ENCODE measurements around the gene SLK.

The SLK gene

DNA sequence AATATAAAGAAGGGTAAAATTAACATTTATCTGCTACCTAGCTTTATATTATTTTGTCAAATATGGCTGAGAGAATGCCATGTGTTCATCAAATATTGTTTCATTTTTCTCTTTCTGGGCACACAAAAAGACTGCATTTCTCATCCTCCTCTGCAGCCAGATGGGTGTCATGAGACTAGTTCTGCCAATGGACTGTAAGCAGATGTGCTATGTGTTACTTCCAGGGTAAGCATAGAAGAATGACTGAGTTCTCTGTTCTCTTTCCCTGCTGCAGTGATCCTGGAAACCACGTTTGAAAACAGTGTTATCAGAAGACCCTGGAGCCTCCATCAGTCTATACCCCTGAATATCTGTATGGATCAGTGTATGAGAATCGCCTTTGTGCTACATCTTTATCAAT is 24.1 kb upstream of the SLK start:
- DNase-seq (ENCODE audit: low read depth) = no peak

- DNase-seq (ENCODE audit: low read depth) = no peak
Measured at GRCh38 chr10:103947799-103948516, 19.0 kb upstream of the SLK start.

DNA sequence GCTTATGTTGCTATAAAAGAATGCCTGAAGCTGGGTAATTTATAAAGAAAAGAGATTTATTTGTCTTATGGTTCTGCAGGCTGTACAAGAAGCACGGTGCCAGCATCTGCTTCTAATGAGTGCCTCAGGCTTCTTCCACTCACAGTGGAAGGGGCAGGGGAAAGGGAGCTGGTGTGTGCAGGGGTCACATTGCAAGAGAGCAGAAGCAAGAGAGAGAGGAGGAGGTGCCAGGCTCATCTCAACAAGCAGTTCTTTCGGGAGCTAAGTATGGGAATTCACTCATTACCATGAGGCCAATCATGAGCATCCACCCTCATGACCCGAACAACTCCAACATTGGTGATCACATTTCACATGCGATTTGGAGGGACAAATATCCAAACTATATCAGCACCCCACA is 17.2 kb upstream of the SLK start:
- DNase-seq (ENCODE audit: low read depth) = no peak

DNA sequence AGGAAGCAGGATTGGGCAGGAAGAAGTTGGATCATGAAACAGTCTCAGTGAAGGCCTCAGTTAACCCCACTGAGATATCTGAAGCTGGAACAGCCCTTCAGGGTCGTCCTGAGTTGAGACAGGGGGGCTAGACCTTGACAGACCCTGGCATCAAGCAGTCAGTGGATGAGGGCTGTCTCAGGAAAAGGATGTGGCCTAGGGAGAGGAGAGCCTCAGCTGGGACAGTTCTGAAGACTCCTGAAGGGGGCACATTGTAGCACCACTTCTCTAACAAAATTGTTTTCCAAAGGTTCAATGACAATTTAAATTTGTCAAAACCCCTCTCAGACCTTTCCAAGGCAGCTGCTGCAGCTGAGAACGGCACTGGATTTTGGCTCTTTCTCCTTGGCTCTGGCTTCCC is 15.8 kb upstream of the SLK start:
- DNase-seq (ENCODE audit: low read depth) = no peak

- DNase-seq (ENCODE audit: low read depth) = no peak
Measured at GRCh38 chr10:103951942-103952341, 15.0 kb upstream of the SLK start.

DNA sequence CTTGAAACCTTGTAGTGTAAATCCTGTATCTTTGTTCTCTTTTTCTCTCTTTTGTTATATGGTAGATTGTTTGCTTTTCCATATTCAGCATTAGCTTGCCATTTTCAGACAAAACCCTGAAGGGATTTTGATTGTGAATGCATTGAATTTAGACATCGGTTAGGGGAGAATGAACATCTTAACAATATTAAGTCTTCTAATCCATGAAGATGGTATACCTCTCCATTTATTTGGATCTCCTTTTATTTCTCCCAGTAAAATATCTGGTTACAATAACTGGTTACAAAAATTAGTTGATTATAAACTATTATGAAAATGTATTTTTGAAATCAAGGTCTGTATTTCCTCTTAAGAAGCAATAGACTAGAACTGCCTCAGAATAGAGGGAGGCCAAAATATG is 12.4 kb upstream of the SLK start:
- no peak for DNase-seq (ENCODE audit: low read depth)

- DNase-seq (ENCODE audit: low read depth) = no peak
Measured at GRCh38 chr10:103958996-103959395, 7.9 kb upstream of the SLK start.

DNA sequence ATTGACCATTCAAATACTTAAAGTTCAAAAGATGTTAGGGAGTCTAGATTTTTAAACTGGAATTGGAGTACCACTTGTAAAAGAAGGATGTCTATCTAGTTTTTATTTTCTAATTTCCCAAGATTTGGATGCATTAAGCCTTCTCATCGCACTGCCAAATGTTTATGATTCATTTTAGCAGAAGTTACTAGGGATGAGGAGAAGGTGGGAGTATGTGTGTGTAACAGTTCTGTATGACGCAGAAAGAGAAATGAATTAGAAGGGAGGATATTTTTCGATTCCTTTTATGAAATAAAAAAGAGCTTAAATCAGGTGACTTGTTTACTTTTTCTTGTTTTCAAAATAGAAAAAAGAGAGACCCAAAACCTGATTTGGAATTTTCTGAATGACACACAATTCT is 6.8 kb upstream of the SLK start:
- DNase-seq (ENCODE audit: low read depth) = no peak

DNA sequence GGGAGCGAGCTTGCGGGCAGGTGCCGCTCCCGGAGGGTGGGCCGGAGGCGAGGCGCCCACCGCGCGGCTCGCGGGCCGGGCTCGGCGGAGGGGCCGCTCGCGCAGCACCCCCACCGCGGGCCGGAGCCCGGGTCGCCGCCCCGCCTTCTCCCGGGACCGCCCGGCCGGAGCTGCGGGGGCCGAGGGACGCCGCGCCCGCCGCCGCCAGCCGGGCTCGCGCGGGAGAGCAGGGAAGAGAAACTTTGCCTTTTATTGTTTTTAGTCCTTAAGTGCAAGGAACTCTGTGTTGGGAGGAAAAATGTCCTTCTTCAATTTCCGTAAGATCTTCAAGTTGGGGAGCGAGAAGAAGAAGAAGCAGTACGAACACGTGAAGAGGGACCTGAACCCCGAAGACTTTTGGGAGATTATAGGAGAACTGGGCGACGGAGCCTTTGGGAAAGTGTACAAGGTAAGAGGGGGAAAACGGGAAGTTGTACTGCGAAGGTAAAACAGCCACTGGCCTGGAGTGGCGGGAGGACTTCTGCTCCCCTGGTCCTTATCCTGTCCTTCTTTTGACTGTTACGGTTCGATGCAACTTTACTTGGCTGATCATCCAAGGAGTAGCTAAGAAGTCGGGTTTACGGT is 620 bp downstream of the SLK start:
- no peak for DNase-seq (ENCODE audit: low read depth)

DNA sequence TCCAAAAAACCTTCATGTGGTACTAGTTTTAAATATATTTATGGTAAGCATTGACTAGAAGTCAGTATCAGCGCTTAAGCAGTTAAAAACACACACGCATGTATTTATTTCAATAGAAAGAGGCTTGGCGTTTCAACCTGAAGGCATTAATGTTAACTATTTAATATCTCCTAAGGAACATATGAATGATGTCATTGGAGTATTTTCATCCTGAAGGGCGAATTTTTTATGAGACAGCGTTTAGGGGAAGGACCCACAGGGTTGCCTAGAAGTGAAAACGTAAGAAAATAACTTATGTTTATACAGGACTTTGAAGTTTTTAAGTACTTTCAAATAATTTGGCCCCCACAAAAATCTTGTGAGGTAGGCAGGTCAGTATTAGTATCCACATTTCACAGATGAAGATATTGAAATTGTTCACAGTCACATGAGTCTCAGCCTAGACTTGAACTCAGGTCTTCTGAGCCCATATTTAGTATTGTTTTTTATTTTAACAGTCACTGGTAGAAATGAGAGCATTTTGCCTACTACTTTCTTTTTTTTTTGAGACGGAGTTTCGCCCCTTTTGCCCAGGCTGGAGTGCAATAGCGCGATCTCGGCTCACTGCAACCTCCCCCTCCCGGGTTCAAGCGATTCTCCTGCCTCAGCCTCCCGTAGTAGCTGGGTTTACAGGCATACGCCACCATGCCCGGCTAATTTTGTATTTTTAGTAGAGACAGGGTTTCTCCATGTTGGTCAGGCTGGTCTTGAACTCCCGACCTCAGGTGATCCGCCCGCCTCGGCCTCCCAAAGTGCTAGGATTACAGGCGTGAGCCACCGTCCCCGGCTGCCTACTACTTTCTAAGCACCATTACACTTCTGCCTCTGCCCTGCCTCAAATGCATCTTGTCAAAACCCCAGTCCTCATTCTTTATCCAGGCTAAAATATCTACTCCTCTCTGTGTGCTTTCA is 1.8 kb downstream of the SLK start:
- DNase-seq (ENCODE audit: low read depth) = no peak

- no peak for DNase-seq (ENCODE audit: low read depth)
Measured at GRCh38 chr10:103969436-103969835, 2.5 kb downstream of the SLK start.

DNA sequence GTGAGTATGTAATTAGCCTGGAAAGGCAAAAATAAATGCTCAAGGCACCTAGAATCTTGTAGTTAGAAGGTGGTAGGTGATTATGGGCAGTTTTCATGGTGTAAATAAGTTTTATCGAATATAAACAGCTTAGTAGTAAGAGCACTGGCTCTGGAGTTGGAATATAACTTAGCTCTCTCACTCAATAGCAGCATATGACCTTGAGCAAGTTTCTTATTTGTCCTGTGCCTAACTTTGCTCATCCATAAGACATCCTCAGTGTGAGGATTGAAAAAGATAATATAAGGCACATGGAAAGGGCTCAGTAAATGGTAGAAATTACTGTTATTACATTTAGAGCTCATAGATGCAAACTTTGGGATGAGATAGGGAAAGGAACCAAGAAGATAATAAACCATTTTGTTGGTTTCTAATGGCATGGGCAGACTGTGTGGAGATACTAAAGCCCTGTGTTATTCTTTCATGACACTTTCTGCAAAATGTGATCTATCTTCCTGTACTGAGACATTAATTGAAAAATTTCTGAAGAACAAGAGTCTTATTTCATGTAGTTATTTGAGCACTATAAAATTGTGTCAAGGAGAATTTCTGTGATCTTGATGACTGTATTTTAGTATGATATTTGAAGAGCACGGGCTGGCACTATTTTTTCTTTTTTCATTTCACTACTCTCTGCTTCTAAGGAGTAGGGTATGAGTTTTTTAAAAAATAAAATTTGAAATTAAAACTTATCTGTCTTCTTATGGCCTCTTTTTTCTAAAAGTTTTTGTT is 3.1 kb downstream of the SLK start:
- no peak for DNase-seq (ENCODE audit: low read depth)

DNA sequence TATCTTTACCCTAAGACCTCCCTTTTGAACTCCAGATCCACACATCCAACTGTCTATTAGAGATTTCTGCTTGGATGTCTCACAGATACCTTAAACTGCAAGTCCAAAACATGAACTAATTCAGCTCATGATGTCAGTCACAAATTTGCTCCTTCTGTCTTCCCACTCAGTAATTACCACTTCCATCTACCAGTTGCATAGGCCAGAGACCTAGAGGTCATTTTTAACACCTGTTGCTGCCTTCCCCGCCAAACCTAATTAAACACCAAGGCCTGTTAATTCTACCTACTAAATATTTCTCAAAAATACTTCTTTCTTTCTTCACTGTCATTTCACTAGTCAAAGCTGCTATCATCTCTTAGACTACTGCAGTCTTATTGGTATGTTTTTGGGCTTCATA is 8.2 kb downstream of the SLK start:
- DNase-seq (ENCODE audit: low read depth) = no peak

GRCh38 chr10:103977204-103977603 is 10.3 kb downstream of the SLK start:
- no peak for DNase-seq (ENCODE audit: low read depth)

DNA sequence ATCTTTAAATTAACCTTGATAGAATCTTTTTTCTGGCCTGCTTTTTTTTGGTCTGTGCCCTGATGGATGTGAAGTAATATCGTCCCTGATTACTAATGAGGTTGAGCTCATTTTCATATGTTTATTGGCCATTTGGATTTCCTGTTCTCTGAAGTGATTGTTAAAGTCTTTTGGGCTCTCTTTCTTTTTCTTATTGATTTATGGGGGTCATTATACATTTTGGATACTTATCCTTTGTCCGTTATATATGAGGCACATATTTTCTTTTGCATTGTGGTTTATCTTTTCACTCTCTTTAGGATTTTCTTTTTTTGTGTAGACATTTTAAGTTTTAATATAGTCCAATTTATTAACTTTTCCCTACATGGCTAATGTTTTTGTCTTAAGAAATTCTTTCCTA is 12.6 kb downstream of the SLK start:
- no peak for DNase-seq (ENCODE audit: low read depth)

GRCh38 chr10:103980288-103980906 is 13.5 kb downstream of the SLK start:
- no peak for DNase-seq (ENCODE audit: low read depth)

DNA sequence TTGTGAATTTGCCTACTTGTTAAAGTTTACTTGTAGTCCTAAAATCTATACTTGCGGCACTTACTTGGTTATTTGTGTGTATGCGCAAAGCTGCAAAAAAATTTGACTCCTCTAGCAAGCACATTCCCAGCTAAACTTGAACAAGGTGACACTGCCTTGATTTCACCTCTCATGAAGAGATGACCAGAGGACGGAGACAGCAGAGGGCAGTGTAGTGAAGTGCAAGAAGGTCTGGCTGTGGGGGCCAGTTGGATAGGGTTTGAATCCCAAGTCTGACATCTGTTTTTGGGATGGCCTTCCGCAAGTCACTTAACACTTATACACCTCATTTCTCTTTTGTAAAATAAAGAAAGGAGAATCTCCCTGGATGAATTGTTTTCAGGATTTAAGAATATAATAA is 15.7 kb downstream of the SLK start:
- DNase-seq (ENCODE audit: low read depth) = no peak

GRCh38 chr10:103983367-103983911 is 16.5 kb downstream of the SLK start:
- DNase-seq (ENCODE audit: low read depth) = no peak

DNA sequence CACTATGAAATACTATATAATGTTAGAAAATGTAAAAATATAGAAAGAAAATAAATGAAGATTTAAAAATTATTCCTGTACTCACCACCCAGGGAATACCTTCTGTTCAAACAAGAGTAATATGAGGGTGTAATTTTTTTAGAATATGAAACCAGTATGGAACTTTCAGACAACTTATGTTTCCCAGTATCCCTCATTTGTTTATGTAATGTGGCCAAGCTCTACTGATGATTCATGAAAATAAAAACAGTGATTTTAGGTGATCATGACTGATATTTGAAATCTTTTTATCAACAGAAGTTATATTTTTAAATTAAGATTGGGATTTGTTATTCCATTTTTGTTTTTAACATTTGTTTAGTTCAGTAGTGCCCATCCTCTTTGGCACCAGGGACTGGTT is 18.8 kb downstream of the SLK start:
- DNase-seq (ENCODE audit: low read depth) = no peak

DNA sequence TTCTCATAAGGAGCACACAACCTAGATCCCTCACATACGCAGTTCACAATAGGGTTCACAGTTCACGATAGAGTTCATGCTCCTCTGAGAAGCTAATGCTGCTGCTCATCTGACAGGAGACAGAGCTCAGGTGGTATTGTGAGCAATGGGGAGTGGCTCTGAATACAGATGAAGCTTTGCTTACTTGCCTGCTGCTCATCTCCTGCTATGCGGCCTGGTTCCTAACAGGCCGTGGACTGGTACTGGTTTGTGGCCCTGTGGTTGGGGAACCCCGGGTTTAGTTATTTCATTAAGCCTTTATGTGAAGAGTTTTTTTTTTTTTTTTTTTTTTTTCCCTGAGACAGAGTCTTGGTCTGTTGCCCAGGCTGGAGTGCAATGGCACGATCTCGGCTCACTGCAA is 19.4 kb downstream of the SLK start:
- no peak for DNase-seq (ENCODE audit: low read depth)

- DNase-seq (ENCODE audit: low read depth) = no peak
Measured at GRCh38 chr10:103990121-103990520, 23.2 kb downstream of the SLK start.

DNA sequence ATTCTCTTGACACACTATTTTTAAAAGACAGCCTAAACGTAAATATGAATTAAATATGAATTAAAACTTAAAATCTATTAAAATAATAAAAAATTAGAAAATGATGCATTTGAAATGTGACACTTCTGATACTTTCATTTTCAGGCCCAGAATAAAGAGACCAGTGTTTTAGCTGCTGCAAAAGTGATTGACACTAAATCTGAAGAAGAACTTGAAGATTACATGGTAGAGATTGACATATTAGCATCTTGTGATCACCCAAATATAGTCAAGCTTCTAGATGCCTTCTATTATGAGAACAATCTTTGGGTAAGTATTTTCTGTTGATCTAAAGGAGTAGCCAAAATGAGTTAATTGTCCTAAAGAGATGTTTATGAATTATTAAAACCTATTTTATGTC is 23.6 kb downstream of the SLK start:
- no peak for DNase-seq (ENCODE audit: low read depth)

All from stimulated activated CD8-positive, alpha-beta memory T cell treated with anti-CD3 and anti-CD28 coated beads, Interleukin-12 subunit alpha, Interleukin-12 subunit beta, amount 100 ng/mL, for 1 hour (primary cell).